ENCODE measurements around the gene C2orf69. TPM values are rescaled to one million over a fixed set of nuclear protein-coding genes. Genes with fewer than 3 reads are reported as not detected.

Gene C2orf69
- total and polyA plus RNA-seq, 2 experiments from 2014 or later, result 33.4 to 39.2 TPM

GRCh38 chr2:199916980-199917379 is 5.9 kb downstream of the C2orf69 start:
- Histone ChIP-seq H3K9me2 (ENCODE audit: insufficient read depth) (no peaks in the 10 kb centered on the region), H3K27ac (ENCODE audit: low read depth) (no peak overlapping the region), H3F3A (replicated peaks; ENCODE audit: low read depth) (no peaks in the 10 kb centered on the region), H3K27me3 (ENCODE audit: insufficient read depth) (no peaks in the 10 kb centered on the region), H3K36me3 (ENCODE audit: insufficient read depth) (peaks cover 39% of the 10 kb centered on the region), H4K20me1 (replicated peaks; ENCODE audit: insufficient read depth) (peaks cover 44% of the 10 kb centered on the region), H3K4me3 (no peak overlapping the region), H3K4me2 (no peak overlapping the region), H3K4me1 (ENCODE audit: insufficient read depth) (peaks cover 24% of the 10 kb centered on the region), H2AFZ (no peak overlapping the region), H3K79me2 (replicated peaks; ENCODE audit: insufficient read depth) (peaks cover 94% of the 10 kb centered on the region)
- Mint-ChIP-seq H3K36me3 (ENCODE audit: low read depth) (peaks cover 74% of the 10 kb centered on the region), H3K4me1 (peaks cover 16% of the 10 kb centered on the region), H3K27ac (no peak overlapping the region), H3K27me3 (ENCODE audit: insufficient read depth, low read depth, poor library complexity) (peaks cover 8% of the 10 kb centered on the region), H3K4me3 (no peak overlapping the region), H3K9me3 (peaks cover 31% of the 10 kb centered on the region)
- TF ChIP-seq ZNF114 (CRISPR knock-in tag; IDR thresholded peaks at IDR 0.05) (no peak), CTCF (conservative IDR thresholded peaks at IDR 0.05; ENCODE audit: low read depth in 2 of 2) (no peak), JUNB (IDR thresholded peaks at IDR 0.05; ENCODE audit: unreplicated experiment) (no peak), ZNF331 (CRISPR knock-in tag; IDR thresholded peaks at IDR 0.05; ENCODE audit: low read depth) (no peak), ETS1 (IDR thresholded peaks at IDR 0.05) (no peak), ZNF462 (CRISPR knock-in tag; IDR thresholded peaks at IDR 0.05) (no peak), NANOG (IDR thresholded peaks at IDR 0.05; ENCODE audit: borderline replicate concordance) (no peak), REST (IDR thresholded peaks at IDR 0.05; ENCODE audit: unreplicated experiment) (no peak), EZH2phosphoT487 (IDR thresholded peaks at IDR 0.05; ENCODE audit: unreplicated experiment) (no peak), POLR2AphosphoS5 (IDR thresholded peaks at IDR 0.05; ENCODE audit: low read depth) (no peak), CREB1 (CRISPR knock-in tag; IDR thresholded peaks at IDR 0.05; ENCODE audit: low read depth) (no peak), EZH2 (IDR thresholded peaks at IDR 0.05; ENCODE audit: low read depth, unreplicated experiment) (no peak), STAT1 (IDR thresholded peaks at IDR 0.05; ENCODE audit: unreplicated experiment) (no peak)
- DNase-seq (ENCODE audit: low spot score) (peak; percentile 8), ATAC-seq (no peak)

Measured in GM23338 (cell line).